Pulmonary artery endothelial cell (primary cell): ENCODE results near the gene PER3. TPM values are rescaled to one million over a fixed set of nuclear protein-coding genes. Genes with fewer than 3 reads are reported as not detected.

Source experiments
- DNase-seq: peaks from one replicate; pipeline ENCODE4 v3.0.0-alpha.2; 2011; ENCODE audit warnings: low read depth, low spot score
- total RNA-seq: library from RNA; depleted of rRNA; stranded (reverse); fragments of >200 nt; gene quantifications from 2 replicates; pipeline ENCODE4 v1.2.3, GENCODE V29; 2014

The PER3 gene
- total RNA-seq = 1.7 and 1.9 TPM in 2 replicates

DNA sequence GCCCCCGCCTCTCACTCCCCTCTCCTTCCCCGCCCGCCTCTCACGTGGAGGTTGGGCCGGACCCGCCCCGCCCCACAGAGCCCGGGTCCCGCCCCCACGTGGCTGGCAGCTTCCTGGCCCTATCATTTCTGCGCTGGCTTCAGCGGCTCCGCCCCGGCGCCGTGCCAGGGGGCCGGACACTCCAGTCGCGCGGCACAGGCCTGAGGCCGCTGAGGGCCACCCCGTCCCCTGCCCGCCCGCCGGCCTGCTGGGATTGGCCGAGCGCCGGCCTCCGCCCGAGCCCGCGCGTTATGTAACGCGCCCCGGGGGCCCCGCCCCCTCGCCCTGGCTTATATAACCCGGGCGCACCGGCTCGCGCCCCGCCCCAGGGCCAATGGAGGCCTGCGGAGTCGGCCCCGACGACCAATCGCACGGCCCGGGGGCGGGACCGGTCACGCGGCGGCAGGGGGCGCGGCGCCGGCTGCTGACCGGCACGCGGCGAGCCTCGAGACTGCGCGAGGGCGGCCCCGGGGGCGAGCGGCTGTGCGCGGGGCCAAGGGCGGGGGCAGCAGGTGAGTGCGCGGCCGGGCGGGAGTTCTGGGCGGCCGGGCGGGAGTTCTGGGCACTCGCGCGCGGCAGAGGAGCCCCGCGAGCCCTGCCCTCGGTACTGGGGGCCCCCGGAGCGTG, at the start of gene PER3:
PER3 (plus strand) TSS at position 466 of the 666 bp plus-strand sequence. CDS start 587 bp downstream, outside the sequence.
- peak; percentile 86 for DNase-seq

DNA sequence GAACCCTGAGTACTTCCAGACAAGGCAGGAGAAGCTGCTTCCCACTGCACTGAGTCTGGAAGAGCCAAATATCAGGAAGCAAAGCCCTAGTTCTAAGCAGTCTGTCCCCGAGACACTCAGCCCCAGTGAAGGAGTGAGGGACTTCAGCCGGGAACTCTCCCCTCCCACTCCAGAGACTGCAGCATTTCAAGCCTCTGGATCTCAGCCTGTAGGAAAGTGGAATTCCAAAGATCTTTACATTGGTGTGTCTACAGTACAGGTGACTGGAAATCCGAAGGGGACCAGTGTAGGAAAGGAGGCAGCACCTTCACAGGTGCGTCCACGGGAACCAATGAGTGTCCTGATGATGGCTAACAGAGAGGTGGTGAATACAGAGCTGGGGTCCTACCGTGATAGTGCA, 46.0 kb upstream of the PER3 start:
- DNase-seq = no peak

DNA sequence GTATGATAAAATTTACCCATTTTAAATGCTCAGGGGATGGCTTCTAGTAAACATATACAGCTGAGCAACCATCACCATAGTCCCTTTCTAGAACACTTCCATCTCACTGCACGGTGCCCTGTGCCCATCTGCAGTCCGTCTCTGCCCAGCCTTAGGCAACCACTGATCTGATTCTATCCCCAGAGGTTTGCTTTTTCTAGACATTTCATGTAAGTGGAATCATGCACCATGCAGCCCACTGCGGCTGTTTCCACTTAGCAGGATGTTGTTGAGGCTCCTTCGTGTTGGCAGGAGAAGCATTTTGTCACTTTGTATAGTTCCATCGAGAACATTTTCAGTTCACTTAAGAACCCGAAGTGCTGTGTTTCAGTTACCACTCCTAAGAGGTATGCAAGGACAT, 40.7 kb upstream of the PER3 start:
- DNase-seq = no peak

DNA sequence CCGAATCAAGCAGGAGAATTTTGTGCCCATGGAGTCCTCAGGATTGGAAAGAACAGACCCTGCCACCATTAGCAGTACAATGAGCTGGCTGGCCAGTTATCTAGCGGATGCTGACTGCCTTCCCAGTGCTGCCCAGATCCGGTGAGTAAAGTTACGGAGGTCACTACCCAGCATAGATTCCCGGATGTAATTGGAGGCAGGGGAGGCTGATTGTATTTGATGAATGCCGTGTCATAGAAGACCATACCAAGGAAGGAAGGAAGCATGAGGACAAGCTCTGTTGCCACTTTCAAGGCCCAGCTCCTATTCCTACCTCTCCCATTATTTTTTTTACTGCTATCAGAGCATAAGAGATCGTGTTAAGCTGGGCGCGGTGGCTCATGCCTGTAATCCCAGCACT, 39.2 kb upstream of the PER3 start:
- DNase-seq = no peak

GRCh38 chr1:7745783-7746182, 38.3 kb upstream of the PER3 start:
- no peak for DNase-seq

DNA sequence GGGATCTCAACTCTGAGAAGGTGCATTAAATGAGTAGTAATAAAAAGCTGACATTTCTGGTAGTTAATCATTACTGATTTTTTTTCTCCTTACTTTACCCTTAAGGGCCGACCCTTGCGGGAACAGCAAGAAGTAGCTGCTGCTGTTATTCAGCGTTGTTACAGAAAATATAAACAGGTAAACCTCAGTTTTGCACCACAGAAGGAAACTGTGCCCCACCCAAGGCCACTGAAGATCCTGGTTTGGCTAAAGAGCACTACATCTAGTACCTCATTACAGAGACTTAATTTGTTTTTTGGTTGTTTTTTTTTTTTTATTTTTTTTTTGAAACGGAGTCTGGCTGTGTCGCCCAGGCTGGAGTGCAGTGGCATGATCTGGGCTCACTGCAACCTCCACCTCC, 36.5 kb upstream of the PER3 start:
- DNase-seq = no peak

GRCh38 chr1:7749126-7749525, 35.0 kb upstream of the PER3 start:
- DNase-seq = no peak

DNA sequence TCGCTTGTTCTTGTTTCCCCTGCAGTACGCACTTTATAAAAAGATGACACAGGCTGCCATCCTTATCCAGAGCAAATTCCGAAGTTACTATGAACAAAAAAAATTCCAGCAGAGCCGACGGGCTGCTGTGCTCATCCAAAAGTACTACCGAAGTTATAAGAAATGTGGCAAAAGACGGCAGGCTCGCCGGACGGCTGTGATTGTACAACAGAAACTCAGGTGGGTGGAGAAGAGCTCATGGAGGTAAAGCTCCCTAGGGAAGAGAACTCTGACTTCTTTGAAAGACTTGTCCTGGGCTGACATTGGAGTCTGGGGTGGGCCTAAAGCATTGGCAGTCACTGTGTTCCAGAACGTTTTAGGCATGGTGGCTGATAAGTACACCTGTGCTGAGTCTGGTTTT, 32.9 kb upstream of the PER3 start:
- no peak for DNase-seq

DNA sequence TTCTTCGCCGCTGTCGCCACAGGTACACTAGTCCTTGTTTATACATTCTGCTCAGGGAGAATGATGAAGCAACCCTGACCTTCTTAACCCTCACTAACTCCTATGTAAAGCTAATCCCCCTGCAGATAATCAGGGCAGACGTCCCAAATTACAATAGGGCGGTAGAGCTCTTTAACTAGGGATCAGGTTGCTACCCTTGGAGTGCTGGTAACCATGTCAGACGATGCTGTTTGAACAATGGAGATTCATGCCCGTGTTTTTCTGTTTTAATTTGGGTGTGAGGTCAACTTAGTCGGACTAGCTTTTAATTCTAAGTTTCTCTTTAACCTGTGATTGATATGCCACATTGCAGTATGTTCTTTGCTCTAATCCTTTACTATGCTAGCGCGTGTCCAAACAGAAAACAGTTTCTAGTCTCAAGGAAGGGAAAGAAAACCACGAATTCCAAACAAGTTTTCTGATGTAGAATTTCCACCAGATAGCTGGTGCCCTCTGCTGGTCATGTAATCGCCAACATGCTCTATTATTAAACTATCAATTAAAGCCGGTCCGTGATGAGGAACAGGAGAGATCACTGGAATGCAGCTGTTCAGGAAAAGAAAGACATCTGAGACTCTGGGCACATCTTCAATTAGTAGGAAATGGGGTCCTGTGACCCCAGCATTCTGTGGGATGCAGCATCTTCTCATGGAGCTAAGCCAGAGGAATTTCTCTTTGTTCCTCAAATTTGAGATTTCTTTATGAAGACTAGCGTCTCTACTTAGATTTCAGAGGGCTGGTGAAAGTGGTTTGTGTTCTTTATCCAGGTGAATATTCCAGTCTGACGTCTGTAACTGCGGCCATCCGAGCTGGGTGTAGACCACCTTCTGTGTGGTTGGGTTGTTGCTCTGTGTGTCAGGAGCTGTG, 31.3 kb upstream of the PER3 start:
- DNase-seq = peak; percentile 33

DNA sequence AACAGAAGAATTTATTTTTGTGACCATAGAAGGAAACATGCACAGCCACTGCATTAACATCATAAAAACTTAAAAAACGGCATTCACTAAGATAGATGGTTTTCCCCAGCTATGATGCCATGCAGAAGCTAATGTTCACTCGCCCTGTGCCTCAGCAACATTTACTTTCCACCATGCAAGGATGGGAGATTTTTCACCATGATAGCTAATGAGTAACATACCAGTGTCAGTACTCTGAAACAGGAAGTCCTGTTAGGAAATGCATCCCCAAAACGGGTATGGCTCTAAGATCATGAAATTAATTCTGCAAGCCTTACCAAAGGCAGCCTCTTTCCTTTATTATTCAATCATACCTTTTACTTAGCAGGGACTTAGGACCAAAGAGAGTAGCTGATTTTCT, 30.4 kb upstream of the PER3 start:
- no peak for DNase-seq

- DNase-seq = no peak
Observed at GRCh38 chr1:7754234-7754633, 29.9 kb upstream of the PER3 start.

GRCh38 chr1:7755448-7755847, 28.6 kb upstream of the PER3 start:
- DNase-seq = no peak

GRCh38 chr1:7760245-7760644, 23.8 kb upstream of the PER3 start:
- no peak for DNase-seq

- DNase-seq = no peak
Observed at GRCh38 chr1:7761103-7761502, 23.0 kb upstream of the PER3 start.

GRCh38 chr1:7767176-7767575, 16.9 kb upstream of the PER3 start:
- no peak for DNase-seq

DNA sequence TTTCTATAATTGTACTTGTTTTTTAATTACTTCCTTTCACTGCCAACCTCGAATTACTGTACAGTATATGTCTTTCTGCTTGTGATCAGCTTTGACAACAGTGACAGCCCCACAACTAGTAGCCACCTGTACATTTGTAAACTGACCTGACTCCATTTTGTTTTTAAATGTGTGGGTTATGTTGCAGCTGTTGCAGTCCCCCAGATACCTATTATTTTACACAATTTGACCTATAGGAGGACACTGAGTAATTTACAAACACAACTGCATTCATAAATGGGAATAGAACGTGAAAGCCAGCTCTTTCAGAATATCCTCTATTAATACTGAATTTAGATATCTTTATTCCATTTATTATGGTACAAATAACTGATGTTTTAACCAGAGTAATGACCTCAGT, 15.5 kb upstream of the PER3 start:
- no peak for DNase-seq

DNA sequence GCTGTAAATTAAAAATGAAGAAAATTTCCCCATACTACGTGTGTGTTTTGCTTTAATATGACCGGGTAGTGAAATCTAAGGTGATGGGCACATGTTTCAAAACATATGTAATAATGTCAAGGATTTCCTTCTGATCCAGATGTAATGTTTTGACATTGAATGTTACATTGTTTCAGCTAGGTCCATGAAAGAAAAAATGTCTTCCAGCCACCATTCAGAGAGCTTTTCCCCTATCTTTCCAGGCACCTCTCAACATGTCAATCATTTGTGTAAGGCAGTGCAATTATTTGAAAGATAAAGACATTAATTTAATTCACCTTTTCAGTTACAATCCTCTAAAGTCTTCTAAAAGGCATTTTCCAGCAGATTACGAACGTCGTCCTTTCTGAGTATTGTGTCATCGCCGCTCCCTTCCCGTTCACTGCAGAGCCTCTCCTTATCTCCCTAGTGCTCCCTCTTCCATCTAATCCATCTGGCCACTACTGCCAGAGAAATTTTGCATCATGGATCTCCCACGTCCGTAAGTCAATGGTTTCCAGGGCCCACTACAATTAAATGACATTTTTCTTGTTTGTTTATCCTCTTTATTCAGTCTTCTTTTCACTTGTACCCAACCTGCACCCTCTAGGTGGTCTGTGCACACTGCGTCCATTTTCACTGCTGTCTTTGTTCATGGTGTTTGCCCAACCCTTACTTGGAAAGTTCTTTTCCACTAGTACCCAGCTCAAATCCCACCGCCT, 14.2 kb upstream of the PER3 start:
- DNase-seq = no peak

- DNase-seq = no peak
Observed at GRCh38 chr1:7770669-7770996, 13.5 kb upstream of the PER3 start.

DNA sequence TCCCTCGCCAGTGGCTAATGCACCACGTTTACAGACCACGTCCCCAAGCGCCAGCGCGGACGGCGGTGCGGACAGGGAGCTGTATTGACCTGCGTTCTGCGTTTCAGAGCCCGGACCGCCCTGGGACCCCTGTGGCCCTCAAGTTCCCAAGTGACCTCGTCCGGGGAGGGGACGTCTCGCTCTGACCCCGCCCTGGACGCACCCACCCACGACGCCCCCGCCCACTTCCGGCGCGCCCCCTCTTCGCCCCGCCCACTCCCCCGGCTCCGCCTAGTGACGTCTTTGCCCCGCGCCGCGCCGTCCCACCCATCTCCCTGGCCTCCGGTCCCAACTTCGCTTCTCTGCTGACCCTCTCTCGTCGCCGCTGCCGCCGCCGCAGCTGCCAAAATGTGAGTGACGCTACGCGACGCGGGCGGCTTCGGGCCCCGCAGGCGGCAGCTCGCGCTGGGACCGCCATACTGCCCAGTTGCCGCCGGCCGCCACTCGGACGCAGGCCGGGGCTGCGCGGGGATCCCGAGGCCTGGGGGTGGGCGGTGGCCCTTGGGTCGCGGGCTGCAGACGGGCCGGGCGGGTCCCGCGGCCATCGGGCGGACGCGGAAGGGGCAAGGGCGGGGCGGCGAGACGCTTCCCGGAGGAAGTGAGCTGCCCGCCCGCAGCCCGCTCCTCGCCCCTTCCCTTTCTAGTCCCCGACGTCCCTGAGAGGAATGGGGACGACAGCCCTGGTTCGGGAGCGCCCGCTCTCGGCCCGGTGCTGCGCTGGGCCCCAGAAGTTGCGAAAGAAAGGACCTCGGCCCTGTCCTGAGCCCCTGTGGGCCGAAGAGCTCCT, 12.9 kb upstream of the PER3 start, which contains the start of gene VAMP3:
VAMP3 (plus strand) TSS at position 300 of the 826 bp plus-strand sequence; CDS start at position 388, 88 bp downstream.
- peak; percentile 32 for DNase-seq

GRCh38 chr1:7771823-7772299, 12.2 kb upstream of the PER3 start:
- no peak for DNase-seq

DNA sequence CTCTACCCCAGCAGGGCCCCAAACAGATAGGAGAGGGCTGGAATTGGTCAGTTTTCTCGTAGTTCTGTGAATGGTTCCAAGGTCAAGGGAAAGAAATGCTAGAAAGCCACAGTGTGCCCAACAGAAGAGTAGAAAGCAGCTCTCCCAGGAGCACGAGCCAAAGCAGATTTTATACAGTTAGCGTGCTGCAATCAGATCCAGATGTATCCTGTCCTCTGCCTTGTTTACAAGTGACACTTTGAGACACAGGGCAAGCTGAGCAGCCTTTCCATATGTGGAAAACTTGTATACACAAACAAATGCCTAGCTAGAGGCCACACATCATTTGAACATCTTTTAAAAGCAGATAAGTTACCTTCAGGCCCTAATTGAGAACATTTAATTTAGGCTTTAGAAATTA, 6.5 kb upstream of the PER3 start:
- no peak for DNase-seq
